Heart left ventricle (tissue), 16 donors: Measurements from ENCODE around the gene NCR3LG1. TPM values are rescaled to one million over a fixed set of nuclear protein-coding genes. Genes with fewer than 3 reads are reported as not detected.
A peak's percentile ranks its signal among the peaks of the same experiment; 100 is the strongest.

Source experiments
- ATAC-seq, 4 donors: fragments of 200-7000 bp; cut with Tn5 transposase; one replicate each; pipeline ENCODE4 v1.9.1; 2020 to 2022; ENCODE audit warnings: moderate library complexity in 4 of 4, mild to moderate bottlenecking in 3 of 4, moderate number of reproducible peaks in 1 of 4
- DNase-seq, 5 donors: peaks; one replicate each; pipeline ENCODE4 v3.0.0-alpha.2; 2020
- H3K27ac ChIP-seq, 12 donors: fragments of 200-600 bp; sonication (generic) in 4 of 12; one replicate each; pipeline versions ENCODE4 v1.5.0 to v1.8.0; 2016 to 2022; ENCODE audit warnings: mild to moderate bottlenecking in 2 of 12
- H3K27me3 ChIP-seq, 9 donors: fragments of 200-600 bp; sonication (generic) in 2 of 9; one replicate each; pipeline versions ENCODE4 v1.5.1 to v1.8.0; 2016 to 2022; ENCODE audit warnings: mild to moderate bottlenecking in 3 of 9
- H3K36me3 ChIP-seq, 9 donors: fragments of 200-600 bp; sonication (generic) in 2 of 9; one replicate each; pipeline versions ENCODE4 v1.5.0 to v1.8.0; 2018 to 2022; ENCODE audit warnings: mild to moderate bottlenecking in 2 of 9
- H3K4me1 ChIP-seq, 12 donors: fragments of 200-600 bp; sonication (generic) in 4 of 12; one replicate each; pipeline versions ENCODE4 v1.5.0 to v1.8.0; 2016 to 2022; ENCODE audit warnings: mild to moderate bottlenecking in 3 of 12
- H3K4me3 ChIP-seq, 12 donors: fragments of 200-600 bp; sonication (generic) in 4 of 12; one replicate each; pipeline versions ENCODE4 v1.5.0 to v1.8.0; 2017 to 2022; ENCODE audit warnings: mild to moderate bottlenecking in 9 of 12, moderate library complexity in 4 of 12
- H3K9me3 ChIP-seq, 12 donors: fragments of 200-600 bp; sonication (generic) in 4 of 12; one replicate each; pipeline versions ENCODE4 v1.5.0 to v1.8.0; 2016 to 2022; ENCODE audit warnings: mild to moderate bottlenecking in 1 of 12
- POLR2A ChIP-seq, 2 donors: fragments of 450-650 bp; IDR thresholded peaks; one replicate each; pipeline ENCODE4 v1.6.1; 2017; ENCODE audit warnings: antibody characterized with exemption in 2 of 2, mild to moderate bottlenecking in 2 of 2, moderate library complexity in 2 of 2
- WGBS, 4 donors: extraction: QIAGEN DNeasy Blood & Tissue Kit in 2 of 4; methylation state at CpG; one replicate each; pipeline versions ENCODE4 v1.1.5 to v1.1.7; 2013 to 2018; 5-methylcytosine and 5-hydroxymethylcytosine counted together
- intact Hi-C, 10 donors: fragments of 100-400 bp; cut with DNase I; formaldehyde crosslinking; loops; one replicate each; pipeline versions ENCODE4 v1.11.1 to v1.14.2; 2022
- polyA plus RNA-seq, 2 donors: library from polyadenylated mRNA; stranded (reverse); fragments of 200-250 nt; gene quantifications; one replicate each; pipeline ENCODE4 v1.2.3, GENCODE V29; 2013
- total RNA-seq, 9 donors: library from RNA; depleted of rRNA in 2 of 9; stranded (reverse); fragments of >200 nt in 2 of 9; fragmentation: NEBNext Ultra II Directional in 3 of 9; extraction: Animal tissue kit (Norgen Biotek cat#: 25700) in 3 of 9; gene quantifications; one replicate each; pipeline versions ENCODE4 v1.1.0 to v1.2.4, GENCODE V29; 2016 to 2023
- TF ChIP-seq, protein P1 (sequence below), 12 donors: fragments of 200-600 bp; sonication (generic) in 4 of 12; IDR thresholded peaks; one replicate each; pipeline versions ENCODE4 v1.5.0 to v1.8.0; 2018 to 2022; ENCODE audit warnings: antibody characterized with exemption in 12 of 12, mild to moderate bottlenecking in 5 of 12
- donor health status: ischemic (EF 13 %, LVEDD 7.1; RV severe dilation, severe dysfunction).
- donor health status: healthy with polysubstance abuse.
- donor health status: DM: no; HTN: yes; CAD: no.
- donor health status: DM: no; HTN: no; CAD: no.
- donor health status: ischemic (EF 25% LVEDD 6.9; RV normal size, moderate dysfunction).
- donor health status: ischemic (EF 25% LVEDD 5.7; RV mildly dilated, moderate dysfunction).
- donor health status: healthy.
- donor health status: DM: yes; HTN: yes; CAD: no.
- donor health status: ischemic (EF 35%, LVEDD 5.7; RV mildly dilated, moderate dysfunction).
- donor health status: nonischemic (EF 11% LVEDD 7.7; RV severe dilation, severe dysfunction).
- donor health status: DM: yes; HTN: yes; CAD: no.
- donor health status: PGD.
- donor health status: ischemic (EF 29% LVEDD 5.4; RV normal size, mild dysfunction).
- donor health status: nonischemic (EF 23%, LVEDD 6.1; RV moderate dilation, normal function).

The NCR3LG1 gene
- total and polyA plus RNA-seq, 11 donors: 0.27 to 4.0 (median 1.4) TPM

DNA sequence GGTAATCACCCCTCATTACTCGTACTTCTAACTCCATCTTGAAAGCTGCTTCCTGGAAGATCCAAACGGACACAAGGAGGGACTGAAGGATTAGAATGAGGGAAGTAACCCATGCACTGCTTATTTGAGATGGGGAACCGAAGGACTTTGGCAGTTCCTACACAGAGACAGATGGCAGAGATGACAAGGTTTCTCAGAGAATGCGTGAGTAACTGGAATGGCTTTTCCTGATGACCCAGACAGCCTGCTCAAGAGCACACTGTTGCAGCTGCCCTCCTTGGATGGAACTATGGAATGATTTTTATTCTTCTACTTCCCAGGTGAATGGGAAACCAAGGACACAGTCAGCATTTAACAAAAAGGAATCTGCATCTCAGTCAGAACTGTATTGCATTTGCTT, 29.6 kb downstream of the NCR3LG1 start:
- 71 to 82% (median 77%) methylated on average over 4 of the region's 4 CpGs for whole genome bisulfite sequencing, 4 donors
- no peak for DNase-seq
- ATAC-seq: no peak
- peaks cover 0 to 22% (median 5%) of the 10 kb centered on the region in 12 donors for H3K4me1 ChIP-seq
- intact Hi-C loops: loop anchor here in 1 of 10 donors (5.0 kb wide), 2 partner anchors 146 to 149 kb away; no protein-coding TSS in a partner anchor
- H3K36me3 ChIP-seq: no peaks in the 10 kb centered on the region
- H3K9me3 ChIP-seq: peaks cover 0 to 5% (median 0%) of the 10 kb centered on the region in 12 donors
- no peaks in the 10 kb centered on the region for H3K27me3 ChIP-seq
- no peak overlapping the region for H3K27ac ChIP-seq
- TF ChIP-seq POLR2A (IDR thresholded peaks at IDR 0.05): no peak
- TF ChIP-seq, protein P1, sequence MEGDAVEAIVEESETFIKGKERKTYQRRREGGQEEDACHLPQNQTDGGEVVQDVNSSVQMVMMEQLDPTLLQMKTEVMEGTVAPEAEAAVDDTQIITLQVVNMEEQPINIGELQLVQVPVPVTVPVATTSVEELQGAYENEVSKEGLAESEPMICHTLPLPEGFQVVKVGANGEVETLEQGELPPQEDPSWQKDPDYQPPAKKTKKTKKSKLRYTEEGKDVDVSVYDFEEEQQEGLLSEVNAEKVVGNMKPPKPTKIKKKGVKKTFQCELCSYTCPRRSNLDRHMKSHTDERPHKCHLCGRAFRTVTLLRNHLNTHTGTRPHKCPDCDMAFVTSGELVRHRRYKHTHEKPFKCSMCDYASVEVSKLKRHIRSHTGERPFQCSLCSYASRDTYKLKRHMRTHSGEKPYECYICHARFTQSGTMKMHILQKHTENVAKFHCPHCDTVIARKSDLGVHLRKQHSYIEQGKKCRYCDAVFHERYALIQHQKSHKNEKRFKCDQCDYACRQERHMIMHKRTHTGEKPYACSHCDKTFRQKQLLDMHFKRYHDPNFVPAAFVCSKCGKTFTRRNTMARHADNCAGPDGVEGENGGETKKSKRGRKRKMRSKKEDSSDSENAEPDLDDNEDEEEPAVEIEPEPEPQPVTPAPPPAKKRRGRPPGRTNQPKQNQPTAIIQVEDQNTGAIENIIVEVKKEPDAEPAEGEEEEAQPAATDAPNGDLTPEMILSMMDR (IDR thresholded peaks at IDR 0.05): no peak
- no peak overlapping the region for H3K4me3 ChIP-seq

DNA sequence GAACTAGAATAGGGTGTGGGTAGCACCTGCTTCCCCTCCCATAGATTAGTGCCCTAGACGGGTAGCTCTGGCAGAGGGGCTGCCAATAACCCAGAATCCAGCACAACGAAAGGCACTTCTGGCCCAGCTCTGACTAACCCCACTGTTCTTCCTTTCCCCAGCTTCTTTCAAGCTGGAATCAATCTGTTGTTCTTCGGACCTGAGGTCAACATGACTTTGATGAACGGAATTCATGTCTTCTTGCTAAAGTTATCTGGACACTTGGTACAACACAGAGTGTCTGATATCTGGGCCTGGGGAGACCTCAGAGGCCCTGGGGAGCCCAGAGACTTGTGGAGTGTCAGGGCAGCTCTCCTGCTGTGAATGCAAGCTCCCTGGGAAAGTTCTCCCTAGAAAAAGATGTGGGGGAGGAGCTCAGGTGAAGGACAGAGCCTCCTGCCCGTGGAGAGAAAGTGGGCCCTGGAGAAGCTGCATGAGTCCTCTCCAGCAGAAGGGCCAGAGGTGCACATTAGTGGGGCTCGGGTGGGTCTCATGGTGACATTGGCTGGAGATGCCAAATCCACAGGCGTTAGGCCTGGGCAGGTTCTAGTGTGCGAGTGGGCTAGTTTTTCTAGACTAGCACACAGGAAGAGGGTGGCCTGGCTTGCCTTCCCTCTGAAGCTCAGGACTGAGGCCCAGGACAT, 30.6 kb downstream of the NCR3LG1 start:
- Histone ChIP-seq H3K27me3 (peaks cover 0 to 3% (median 0%) of the 10 kb centered on the region in 9 donors), H3K36me3 (no peaks in the 10 kb centered on the region), H3K4me3 (no peak overlapping the region), H3K4me1 (peaks cover 0 to 25% (median 8%) of the 10 kb centered on the region in 12 donors), H3K9me3 (peaks cover 0 to 5% (median 0%) of the 10 kb centered on the region in 12 donors), H3K27ac (no peak overlapping the region)
- ATAC-seq (no peak), DNase-seq (no peak)
- no peak for TF ChIP-seq POLR2A (IDR thresholded peaks at IDR 0.05)
- TF ChIP-seq, protein P1 (IDR thresholded peaks at IDR 0.05): no peak
- 56 to 71% (median 62%) methylated on average over 8 of the region's 8 CpGs for WGBS, 4 donors
- intact Hi-C loops: loop anchor here in 1 of 10 donors (5.0 kb wide), 2 partner anchors 145 to 150 kb away; no protein-coding TSS in a partner anchor

DNA sequence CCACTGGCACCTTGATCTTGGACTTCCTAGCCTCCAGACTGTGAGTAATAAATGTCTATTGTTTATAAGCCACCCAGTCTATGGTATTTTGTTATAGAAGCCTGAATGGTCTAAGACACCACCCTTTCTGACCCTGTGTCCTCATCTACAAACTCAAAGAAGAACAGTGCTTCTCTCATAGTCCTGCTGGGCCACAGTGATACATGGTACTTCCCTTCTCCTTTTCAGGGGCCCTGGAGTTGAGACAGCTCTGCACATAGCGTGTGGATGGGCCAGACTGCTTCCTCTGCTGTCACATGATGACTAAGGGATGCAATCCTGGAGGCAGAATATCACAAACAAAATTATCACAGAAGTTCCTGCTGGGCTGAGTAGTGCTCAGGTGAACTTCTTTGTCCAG, 31.9 kb downstream of the NCR3LG1 start:
- no peak overlapping the region for H3K27ac ChIP-seq
- H3K4me1 ChIP-seq: peaks cover 0 to 25% (median 6%) of the 10 kb centered on the region in 12 donors
- no peak overlapping the region for H3K4me3 ChIP-seq
- no peak for ATAC-seq
- no peaks in the 10 kb centered on the region for H3K36me3 ChIP-seq
- no peak for TF ChIP-seq POLR2A (IDR thresholded peaks at IDR 0.05)
- TF ChIP-seq, protein P1 (IDR thresholded peaks at IDR 0.05): no peak
- WGBS, 4 donors: 91 to 100% (median 97%) methylated on average over 1 of the region's 1 CpG
- intact Hi-C loops: loop anchor here in 3 of 10 donors (1.0 to 5.0 kb wide), 3 partner anchors 144 to 151 kb away; no protein-coding TSS in a partner anchor
- no peak for DNase-seq
- peaks cover 0 to 5% (median 0%) of the 10 kb centered on the region in 12 donors for H3K9me3 ChIP-seq
- H3K27me3 ChIP-seq: peaks cover 0 to 12% (median 0%) of the 10 kb centered on the region in 9 donors

DNA sequence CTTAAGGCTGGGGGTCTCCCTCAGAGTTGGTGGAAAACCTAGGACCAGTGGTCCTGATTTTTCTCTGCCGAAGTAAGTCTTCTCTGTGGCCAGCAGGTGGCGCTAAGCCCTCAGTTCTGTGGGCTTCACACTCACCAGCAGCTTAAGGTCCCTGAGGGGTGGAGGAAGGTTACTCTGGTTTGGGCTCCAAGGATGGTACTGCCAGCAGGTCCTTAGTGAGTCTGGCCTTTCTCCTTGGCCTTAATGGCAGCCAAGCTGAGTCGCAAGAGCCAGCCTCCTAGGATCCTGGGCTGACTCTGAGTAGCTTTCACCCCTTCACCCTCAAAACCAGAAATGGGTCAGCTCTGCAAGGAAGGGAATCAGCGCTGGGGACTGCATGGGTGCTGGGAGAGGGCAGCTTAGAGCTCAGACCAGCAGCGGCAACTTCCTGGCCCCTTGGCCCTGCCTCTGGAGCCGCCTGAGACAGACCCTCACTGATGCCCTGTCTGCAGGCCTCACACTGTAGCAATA, 32.5 kb downstream of the NCR3LG1 start:
- peak; percentile 76 to 90 (median 84) for DNase-seq
- peaks cover 0 to 31% (median 7%) of the 10 kb centered on the region in 12 donors for H3K4me1 ChIP-seq
- WGBS, 4 donors: 28 to 47% (median 43%) methylated on average over 3 to 6 of the region's 6 CpGs
- H3K27ac ChIP-seq: no peak overlapping the region
- H3K36me3 ChIP-seq: no peaks in the 10 kb centered on the region
- H3K4me3 ChIP-seq: no peak overlapping the region
- peaks cover 0 to 15% (median 0%) of the 10 kb centered on the region in 9 donors for H3K27me3 ChIP-seq
- intact Hi-C loops: loop anchor here in 8 of 10 donors (1.0 to 5.0 kb wide), 5 partner anchors 120 to 152 kb away; no protein-coding TSS in a partner anchor
- peaks cover 0 to 2% (median 0%) of the 10 kb centered on the region in 12 donors for H3K9me3 ChIP-seq
- TF ChIP-seq POLR2A (IDR thresholded peaks at IDR 0.05): no peak
- TF ChIP-seq, protein P1 (IDR thresholded peaks at IDR 0.05): peak; percentile 84 to 95 (median 90)
- peak in 3 of 4 donors; percentile 23 to 49 (median 48) for ATAC-seq
